ENCODE data around the gene HELZ2. TPM values are rescaled to one million over a fixed set of nuclear protein-coding genes. Genes with fewer than 3 reads are reported as not detected.

Gene HELZ2
- total and polyA plus RNA-seq, 12 donors = 4.8 to 34.3 (median 12.6) TPM

GRCh38 chr20:63546956-63547724 lies 26.9 kb downstream of the HELZ2 start:
- TF ChIP-seq CTCF (IDR thresholded peaks at IDR 0.05) = no peak
- Histone ChIP-seq H3K9me3 (no peaks in the 10 kb centered on the region), H3K4me3 (no peak overlapping the region), H3K27me3 (peaks cover 0 to 61% (median 31%) of the 10 kb centered on the region in 7 donors), H3K27ac (no peak overlapping the region), H3K4me1 (no peaks in the 10 kb centered on the region), H3K36me3 (no peaks in the 10 kb centered on the region)
- WGBS, 2 donors = 46 to 54% methylated on average over 51 to 58 of the region's 58 CpGs
- no peak for ATAC-seq
- DNase-seq = no peak
- intact Hi-C loops (cut with DNase I) = loop anchor here in 1 of 10 donors (10.0 kb wide), 1 partner anchor 338 kb away; no protein-coding TSS in a partner anchor

- ATAC-seq (no peak), DNase-seq (no peak)
- no peak for TF ChIP-seq CTCF (IDR thresholded peaks at IDR 0.05)
- H3K27me3 ChIP-seq = peaks cover 0 to 55% (median 31%) of the 10 kb centered on the region in 7 donors
- H3K27ac ChIP-seq = no peak overlapping the region
- intact Hi-C loops (cut with DNase I) = loop anchor here in 1 of 10 donors (10.0 kb wide), 1 partner anchor 338 kb away; no protein-coding TSS in a partner anchor
- WGBS, 2 donors = 72% methylated on average over 20 of the region's 20 CpGs
- H3K9me3 ChIP-seq = no peaks in the 10 kb centered on the region
- no peaks in the 10 kb centered on the region for H3K36me3 ChIP-seq
- no peaks in the 10 kb centered on the region for H3K4me1 ChIP-seq
- H3K4me3 ChIP-seq = no peak overlapping the region
Measured at GRCh38 chr20:63546256-63546955, 27.6 kb downstream of the HELZ2 start.

- intact Hi-C loops (cut with DNase I) = loop anchor here in 1 of 10 donors (10.0 kb wide), 1 partner anchor 339 kb away; no protein-coding TSS in a partner anchor
- WGBS, 2 donors = 57 to 61% methylated on average over 6 of the region's 6 CpGs
- Histone ChIP-seq H3K27me3 (peaks cover 0 to 49% (median 31%) of the 10 kb centered on the region in 7 donors), H3K9me3 (no peaks in the 10 kb centered on the region), H3K4me3 (no peak overlapping the region), H3K27ac (no peak overlapping the region), H3K36me3 (no peaks in the 10 kb centered on the region), H3K4me1 (no peaks in the 10 kb centered on the region)
- DNase-seq (no peak), ATAC-seq (no peak)
- no peak for TF ChIP-seq CTCF (IDR thresholded peaks at IDR 0.05)
Measured at GRCh38 chr20:63545814-63546213, 28.2 kb downstream of the HELZ2 start.

- ATAC-seq = no peak
- Histone ChIP-seq H3K27me3 (peaks cover 0 to 47% (median 28%) of the 10 kb centered on the region in 7 donors), H3K9me3 (no peaks in the 10 kb centered on the region), H3K36me3 (no peaks in the 10 kb centered on the region), H3K4me3 (no peak overlapping the region), H3K27ac (no peak overlapping the region), H3K4me1 (no peaks in the 10 kb centered on the region)
- no peak for DNase-seq
- TF ChIP-seq CTCF (IDR thresholded peaks at IDR 0.05) = no peak
- 69% methylated on average over 19 of the region's 19 CpGs for WGBS, 2 donors
- intact Hi-C loops (cut with DNase I) = loop anchor here in 1 of 10 donors (10.0 kb wide), 1 partner anchor 340 kb away; no protein-coding TSS in a partner anchor
Measured at GRCh38 chr20:63544958-63545516, 29.0 kb downstream of the HELZ2 start.
